Liver (tissue), 9 donors: ENCODE data around the gene ZNF814. TPM values are rescaled to one million over a fixed set of nuclear protein-coding genes. Genes with fewer than 3 reads are reported as not detected.
"Not testable (repeated sequence)": the region's sequence is repeated elsewhere in the genome, so short reads cannot be mapped to it uniquely, and the experiment has no call there.

Source experiments
- DNase-seq: peaks from one replicate; pipeline ENCODE4 v3.0.0-alpha.2; 2017; ENCODE audit warnings: low spot score
- H3K27ac ChIP-seq, 2 donors: one replicate each; pipeline ENCODE4 v1.7.0; 2013; ENCODE audit warnings: inconsistent platforms in 2 of 2, low read length in 2 of 2, control low read depth in 1 of 2, low read depth in 1 of 2, mild to moderate bottlenecking in 1 of 2
- H3K27me3 ChIP-seq, 4 donors: one replicate each; pipeline versions ENCODE4 v1.6.1 to v1.7.0; 2013; ENCODE audit warnings: low read length in 3 of 4, inconsistent platforms in 1 of 4, mild to moderate bottlenecking in 1 of 4, moderate library complexity in 1 of 4; ENCODE audit not compliant: control insufficient read depth in 4 of 4, insufficient read depth in 4 of 4
- H3K36me3 ChIP-seq, 4 donors: one replicate each; pipeline versions ENCODE4 v1.6.1 to v1.7.0; 2013; ENCODE audit warnings: low read length in 3 of 4, mild to moderate bottlenecking in 3 of 4, low read depth in 1 of 4, moderate library complexity in 1 of 4; ENCODE audit not compliant: control insufficient read depth in 4 of 4, insufficient read depth in 3 of 4
- H3K4me1 ChIP-seq, 4 donors: one replicate each; pipeline versions ENCODE4 v1.6.1 to v1.7.0; 2013; ENCODE audit warnings: low read length in 3 of 4, mild to moderate bottlenecking in 3 of 4, moderate library complexity in 1 of 4; ENCODE audit not compliant: control insufficient read depth in 4 of 4, insufficient read depth in 4 of 4
- H3K4me3 ChIP-seq, 3 donors: one replicate each; pipeline versions ENCODE4 v1.6.1 to v1.7.0; 2013; ENCODE audit warnings: low read length in 3 of 3, control low read depth in 1 of 3, low read depth in 1 of 3, mild to moderate bottlenecking in 1 of 3
- H3K9ac ChIP-seq, 2 donors: one replicate each; pipeline ENCODE4 v1.7.0; 2013; ENCODE audit warnings: low read length in 2 of 2, mild to moderate bottlenecking in 2 of 2, moderate library complexity in 2 of 2, control low read depth in 1 of 2, low read depth in 1 of 2
- H3K9me3 ChIP-seq, 4 donors: one replicate each; pipeline versions ENCODE4 v1.6.1 to v1.7.0; 2013; ENCODE audit warnings: low read length in 3 of 4; ENCODE audit not compliant: control insufficient read depth in 4 of 4
- EGR1 ChIP-seq, 2 donors: IDR thresholded peaks; 2 replicates each; pipeline ENCODE4 v1.6.1; 2016 to 2018; ENCODE audit warnings: antibody characterized with exemption in 2 of 2, low read depth in 2 of 2
- FOXA1 ChIP-seq: IDR thresholded peaks from 2 replicates; pipeline ENCODE4 v1.6.1; 2016; ENCODE audit warnings: antibody characterized with exemption
- FOXA2 ChIP-seq: IDR thresholded peaks from 2 replicates; pipeline ENCODE4 v1.6.1; 2016; ENCODE audit warnings: antibody characterized with exemption
- GABPA ChIP-seq, 2 donors: IDR thresholded peaks in 1 of 2; conservative IDR thresholded peaks in 1 of 2; 2 replicates each; pipeline ENCODE4 v1.6.1; 2016; ENCODE audit warnings: antibody characterized with exemption in 2 of 2, mild to moderate bottlenecking in 1 of 2, moderate library complexity in 1 of 2
- HNF4A ChIP-seq, 2 donors: conservative IDR thresholded peaks; 2 replicates each; pipeline ENCODE4 v1.6.1; 2016; ENCODE audit warnings: antibody characterized with exemption in 2 of 2, mild to moderate bottlenecking in 2 of 2
- HNF4G ChIP-seq: IDR thresholded peaks from 2 replicates; pipeline ENCODE4 v1.6.1; 2016; ENCODE audit warnings: antibody characterized with exemption
- JUND ChIP-seq, 2 donors: IDR thresholded peaks; 2 replicates each; pipeline ENCODE4 v1.6.1; 2016; ENCODE audit warnings: antibody characterized with exemption in 2 of 2
- NR2F2 ChIP-seq: IDR thresholded peaks from 2 replicates; pipeline ENCODE4 v1.6.1; 2016; ENCODE audit warnings: antibody characterized with exemption
- RAD21 ChIP-seq, 2 donors: IDR thresholded peaks; 2 replicates each; pipeline ENCODE4 v1.6.1; 2016; ENCODE audit warnings: antibody characterized with exemption in 2 of 2, mild to moderate bottlenecking in 2 of 2
- RXRA ChIP-seq, 2 donors: IDR thresholded peaks; 2 replicates each; pipeline ENCODE4 v1.6.1; 2017 to 2018; ENCODE audit warnings: antibody characterized with exemption in 2 of 2, mild to moderate bottlenecking in 1 of 2
- SP1 ChIP-seq: IDR thresholded peaks from 2 replicates; pipeline ENCODE4 v1.6.1; 2018; ENCODE audit warnings: antibody characterized with exemption, mild to moderate bottlenecking
- TAF1 ChIP-seq: conservative IDR thresholded peaks from 2 replicates; pipeline ENCODE4 v1.6.1; 2016; ENCODE audit warnings: antibody characterized with exemption, mild to moderate bottlenecking
- YY1 ChIP-seq: IDR thresholded peaks from 2 replicates; pipeline ENCODE4 v1.6.1; 2016; ENCODE audit warnings: antibody characterized with exemption, mild to moderate bottlenecking
- WGBS: extraction: QIAGEN DNeasy Blood & Tissue Kit; methylation state at CpG from one replicate; pipeline ENCODE4 v1.1.7; 2013; 5-methylcytosine and 5-hydroxymethylcytosine counted together
- polyA plus RNA-seq, 2 donors: library from polyadenylated mRNA; stranded (reverse) in 1 of 2; unstranded in 1 of 2; fragments of 200-250 nt in 1 of 2; fragments of >200 nt in 1 of 2; fragmentation: Nextera tagmentation in 1 of 2; extraction: Ambion mirVana in 1 of 2; gene quantifications; one replicate each; pipeline versions ENCODE4 v1.2.1 to v1.2.3, GENCODE V29; 2013 to 2015
- total RNA-seq, 2 donors: library from RNA; depleted of rRNA; stranded (reverse); fragments of >200 nt; gene quantifications; one replicate each; pipeline ENCODE4 v1.2.3, GENCODE V29; 2014
- TF ChIP-seq, protein P1 (sequence below): fragments of 150-350 bp; IDR thresholded peaks from 2 replicates; pipeline ENCODE4 v1.5.1; 2017; ENCODE audit warnings: improper control_type of control experiment, low read depth, low read length; ENCODE audit not compliant: missing input control
- TF ChIP-seq, protein P2 (sequence below): IDR thresholded peaks from 2 replicates; pipeline ENCODE4 v1.6.1; 2016; ENCODE audit warnings: antibody characterized with exemption
- TF ChIP-seq, protein P3 (sequence below): IDR thresholded peaks from 2 replicates; pipeline ENCODE4 v1.6.1; 2016; ENCODE audit warnings: antibody characterized with exemption
- TF ChIP-seq, protein P4 (sequence below): IDR thresholded peaks from 2 replicates; pipeline ENCODE4 v1.6.1; 2016; ENCODE audit warnings: antibody characterized with exemption, mild to moderate bottlenecking
- TF ChIP-seq, protein P5 (sequence below): IDR thresholded peaks from 2 replicates; pipeline ENCODE4 v1.6.1; 2016; ENCODE audit warnings: antibody characterized with exemption
- donor health status: healthy.
- donor health status: healthy.
- donor health status: healthy.
- donor health status: healthy.
- donor health status: healthy.

ZNF814 gene
- total and polyA plus RNA-seq, 4 donors, result 6.9 to 13.8 (median 8.2) TPM

DNA sequence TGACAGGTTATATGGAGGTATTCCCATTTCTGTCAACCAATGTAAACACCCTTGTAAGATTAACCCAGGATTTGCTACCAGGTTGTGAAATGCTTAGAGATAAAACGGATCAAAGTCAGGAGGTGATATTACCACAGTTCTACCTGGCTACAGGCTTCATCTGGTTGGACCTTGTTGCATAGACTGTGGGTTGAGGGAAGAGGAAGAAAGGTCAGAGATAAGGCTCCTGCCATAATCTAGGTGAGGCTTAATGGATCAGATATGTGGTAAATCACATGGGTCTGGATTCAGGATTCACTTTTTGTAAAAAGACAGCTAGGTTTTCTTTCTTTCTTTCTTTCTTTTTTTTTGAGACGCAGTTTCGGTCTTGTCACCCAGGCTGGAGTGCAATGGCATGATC is 67.3 kb downstream of the ZNF814 start:
- WGBS, result 81% methylated on average over 3 of the region's 3 CpGs
- not testable (repeated sequence) for DNase-seq, H3K27ac ChIP-seq, H3K36me3 ChIP-seq, H3K9ac ChIP-seq, H3K4me3 ChIP-seq, H3K9me3 ChIP-seq, H3K27me3 ChIP-seq
- H3K4me1 ChIP-seq, result peaks cover 3 to 16% (median 13%) of the 10 kb centered on the region in 4 donors
- TF ChIP-seq HNF4A (conservative IDR thresholded peaks at IDR 0.05) (peak; percentile 43 to 54), RXRA (IDR thresholded peaks at IDR 0.05) (peak in 1 of 2 donors; percentile 48)

DNA sequence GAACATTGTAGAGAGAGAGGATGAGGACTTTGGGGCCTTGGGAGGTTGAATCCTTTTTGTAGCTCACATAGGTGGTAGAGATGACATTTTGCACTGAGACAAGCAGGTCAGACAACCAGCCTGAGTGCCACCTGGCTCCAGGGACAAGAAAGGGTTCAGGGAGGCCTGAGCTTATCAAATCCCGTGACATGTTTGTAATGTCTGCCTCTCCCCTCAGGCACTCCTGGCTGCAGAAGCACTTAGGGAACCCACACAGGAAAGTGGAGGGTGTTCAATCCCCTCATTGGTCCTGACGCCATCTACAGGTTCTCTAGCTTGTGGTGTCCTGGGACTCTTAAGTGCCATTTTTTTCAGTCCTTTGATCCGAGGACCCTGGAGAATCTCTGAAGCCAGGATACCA is 67.7 kb downstream of the ZNF814 start:
- H3K27ac ChIP-seq, H3K27me3 ChIP-seq, DNase-seq, H3K9me3 ChIP-seq, H3K9ac ChIP-seq, H3K36me3 ChIP-seq: not testable (repeated sequence)
- peak overlapping the region in 2 of 3 donors; percentile 84 to 98 for H3K4me3 ChIP-seq
- WGBS, result 40% methylated on average over 3 of the region's 3 CpGs
- TF ChIP-seq HNF4A (conservative IDR thresholded peaks at IDR 0.05), result peak in 1 of 2 donors; percentile 6
- peaks cover 3 to 16% (median 13%) of the 10 kb centered on the region in 4 donors for H3K4me1 ChIP-seq

DNA sequence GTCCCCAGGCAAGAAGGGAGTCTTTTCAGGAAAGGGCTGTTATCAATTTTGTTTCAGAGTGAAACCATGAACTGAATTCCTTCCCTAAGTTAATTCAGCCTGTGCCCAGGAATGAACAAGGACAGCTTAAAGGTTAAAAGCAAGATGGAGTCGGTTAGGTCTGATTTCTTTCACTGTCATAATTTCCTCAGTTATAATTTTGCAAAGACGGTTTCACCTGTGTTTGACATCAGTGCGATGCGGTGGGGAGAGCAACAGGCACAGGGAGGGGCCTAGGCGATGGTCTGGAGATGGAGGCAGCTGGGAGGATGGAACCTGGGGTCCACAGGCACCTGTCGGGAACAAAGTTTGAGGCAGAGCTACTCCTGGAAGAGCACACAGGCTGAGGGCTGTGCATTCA is 68.2 kb downstream of the ZNF814 start:
- peak overlapping the region; percentile 68 to 92 for H3K9ac ChIP-seq
- no peaks in the 10 kb centered on the region for H3K27me3 ChIP-seq
- TF ChIP-seq, protein P1, sequence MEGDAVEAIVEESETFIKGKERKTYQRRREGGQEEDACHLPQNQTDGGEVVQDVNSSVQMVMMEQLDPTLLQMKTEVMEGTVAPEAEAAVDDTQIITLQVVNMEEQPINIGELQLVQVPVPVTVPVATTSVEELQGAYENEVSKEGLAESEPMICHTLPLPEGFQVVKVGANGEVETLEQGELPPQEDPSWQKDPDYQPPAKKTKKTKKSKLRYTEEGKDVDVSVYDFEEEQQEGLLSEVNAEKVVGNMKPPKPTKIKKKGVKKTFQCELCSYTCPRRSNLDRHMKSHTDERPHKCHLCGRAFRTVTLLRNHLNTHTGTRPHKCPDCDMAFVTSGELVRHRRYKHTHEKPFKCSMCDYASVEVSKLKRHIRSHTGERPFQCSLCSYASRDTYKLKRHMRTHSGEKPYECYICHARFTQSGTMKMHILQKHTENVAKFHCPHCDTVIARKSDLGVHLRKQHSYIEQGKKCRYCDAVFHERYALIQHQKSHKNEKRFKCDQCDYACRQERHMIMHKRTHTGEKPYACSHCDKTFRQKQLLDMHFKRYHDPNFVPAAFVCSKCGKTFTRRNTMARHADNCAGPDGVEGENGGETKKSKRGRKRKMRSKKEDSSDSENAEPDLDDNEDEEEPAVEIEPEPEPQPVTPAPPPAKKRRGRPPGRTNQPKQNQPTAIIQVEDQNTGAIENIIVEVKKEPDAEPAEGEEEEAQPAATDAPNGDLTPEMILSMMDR, result no peak
- TF ChIP-seq GABPA (IDR thresholded peaks at IDR 0.05 in 1 of 2, conservative IDR thresholded peaks at IDR 0.05 in 1 of 2) (no peak), YY1 (no peak), SP1 (no peak), TAF1 (no peak), RXRA (IDR thresholded peaks at IDR 0.05) (no peak), EGR1 (IDR thresholded peaks at IDR 0.05; ENCODE audit: low read depth in 2 of 2) (no peak), JUND (IDR thresholded peaks at IDR 0.05) (no peak), RAD21 (IDR thresholded peaks at IDR 0.05) (no peak), NR2F2 (no peak), HNF4A (conservative IDR thresholded peaks at IDR 0.05) (no peak), FOXA2 (no peak), FOXA1 (no peak), HNF4G (no peak)
- TF ChIP-seq, protein P2, sequence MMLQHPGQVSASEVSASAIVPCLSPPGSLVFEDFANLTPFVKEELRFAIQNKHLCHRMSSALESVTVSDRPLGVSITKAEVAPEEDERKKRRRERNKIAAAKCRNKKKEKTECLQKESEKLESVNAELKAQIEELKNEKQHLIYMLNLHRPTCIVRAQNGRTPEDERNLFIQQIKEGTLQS, result no peak
- TF ChIP-seq, protein P3, sequence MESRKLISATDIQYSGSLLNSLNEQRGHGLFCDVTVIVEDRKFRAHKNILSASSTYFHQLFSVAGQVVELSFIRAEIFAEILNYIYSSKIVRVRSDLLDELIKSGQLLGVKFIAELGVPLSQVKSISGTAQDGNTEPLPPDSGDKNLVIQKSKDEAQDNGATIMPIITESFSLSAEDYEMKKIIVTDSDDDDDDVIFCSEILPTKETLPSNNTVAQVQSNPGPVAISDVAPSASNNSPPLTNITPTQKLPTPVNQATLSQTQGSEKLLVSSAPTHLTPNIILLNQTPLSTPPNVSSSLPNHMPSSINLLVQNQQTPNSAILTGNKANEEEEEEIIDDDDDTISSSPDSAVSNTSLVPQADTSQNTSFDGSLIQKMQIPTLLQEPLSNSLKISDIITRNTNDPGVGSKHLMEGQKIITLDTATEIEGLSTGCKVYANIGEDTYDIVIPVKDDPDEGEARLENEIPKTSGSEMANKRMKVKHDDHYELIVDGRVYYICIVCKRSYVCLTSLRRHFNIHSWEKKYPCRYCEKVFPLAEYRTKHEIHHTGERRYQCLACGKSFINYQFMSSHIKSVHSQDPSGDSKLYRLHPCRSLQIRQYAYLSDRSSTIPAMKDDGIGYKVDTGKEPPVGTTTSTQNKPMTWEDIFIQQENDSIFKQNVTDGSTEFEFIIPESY, result no peak
- TF ChIP-seq, protein P4, sequence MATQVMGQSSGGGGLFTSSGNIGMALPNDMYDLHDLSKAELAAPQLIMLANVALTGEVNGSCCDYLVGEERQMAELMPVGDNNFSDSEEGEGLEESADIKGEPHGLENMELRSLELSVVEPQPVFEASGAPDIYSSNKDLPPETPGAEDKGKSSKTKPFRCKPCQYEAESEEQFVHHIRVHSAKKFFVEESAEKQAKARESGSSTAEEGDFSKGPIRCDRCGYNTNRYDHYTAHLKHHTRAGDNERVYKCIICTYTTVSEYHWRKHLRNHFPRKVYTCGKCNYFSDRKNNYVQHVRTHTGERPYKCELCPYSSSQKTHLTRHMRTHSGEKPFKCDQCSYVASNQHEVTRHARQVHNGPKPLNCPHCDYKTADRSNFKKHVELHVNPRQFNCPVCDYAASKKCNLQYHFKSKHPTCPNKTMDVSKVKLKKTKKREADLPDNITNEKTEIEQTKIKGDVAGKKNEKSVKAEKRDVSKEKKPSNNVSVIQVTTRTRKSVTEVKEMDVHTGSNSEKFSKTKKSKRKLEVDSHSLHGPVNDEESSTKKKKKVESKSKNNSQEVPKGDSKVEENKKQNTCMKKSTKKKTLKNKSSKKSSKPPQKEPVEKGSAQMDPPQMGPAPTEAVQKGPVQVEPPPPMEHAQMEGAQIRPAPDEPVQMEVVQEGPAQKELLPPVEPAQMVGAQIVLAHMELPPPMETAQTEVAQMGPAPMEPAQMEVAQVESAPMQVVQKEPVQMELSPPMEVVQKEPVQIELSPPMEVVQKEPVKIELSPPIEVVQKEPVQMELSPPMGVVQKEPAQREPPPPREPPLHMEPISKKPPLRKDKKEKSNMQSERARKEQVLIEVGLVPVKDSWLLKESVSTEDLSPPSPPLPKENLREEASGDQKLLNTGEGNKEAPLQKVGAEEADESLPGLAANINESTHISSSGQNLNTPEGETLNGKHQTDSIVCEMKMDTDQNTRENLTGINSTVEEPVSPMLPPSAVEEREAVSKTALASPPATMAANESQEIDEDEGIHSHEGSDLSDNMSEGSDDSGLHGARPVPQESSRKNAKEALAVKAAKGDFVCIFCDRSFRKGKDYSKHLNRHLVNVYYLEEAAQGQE, result no peak
- TF ChIP-seq, protein P5, sequence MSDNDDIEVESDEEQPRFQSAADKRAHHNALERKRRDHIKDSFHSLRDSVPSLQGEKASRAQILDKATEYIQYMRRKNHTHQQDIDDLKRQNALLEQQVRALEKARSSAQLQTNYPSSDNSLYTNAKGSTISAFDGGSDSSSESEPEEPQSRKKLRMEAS, result no peak
- 63% methylated on average over 6 of the region's 6 CpGs for WGBS
- no peak for DNase-seq
- H3K36me3 ChIP-seq, result no peaks in the 10 kb centered on the region
- H3K4me3 ChIP-seq, result peak overlapping the region; percentile 84 to 98 (median 96)
- H3K27ac ChIP-seq, result peak overlapping the region in 1 of 2 donors; percentile 88
- H3K4me1 ChIP-seq, result peaks cover 3 to 16% (median 13%) of the 10 kb centered on the region in 4 donors
- H3K9me3 ChIP-seq, result no peaks in the 10 kb centered on the region
